BE2C (cell line): ENCODE results near the gene TEX50.
"Not testable (repeated sequence)": the region's sequence is repeated elsewhere in the genome, so short reads cannot be mapped to it uniquely, and the experiment has no call there.

ENCODE experiments used
- DNase-seq: peaks from one replicate; pipeline ENCODE4 v3.0.0-alpha.2; 2020
- H3K27me3 ChIP-seq: fragments of 250-450 bp; sonication (Bioruptor Pico); 2 replicates; pipeline ENCODE4 v1.5.1; 2020; ENCODE audit warnings: mild to moderate bottlenecking
- H3K36me3 ChIP-seq: fragments of 250-450 bp; sonication (Bioruptor Pico); 2 replicates; pipeline ENCODE4 v1.5.1; 2020; ENCODE audit warnings: mild to moderate bottlenecking
- H3K4me1 ChIP-seq: fragments of 250-450 bp; sonication (Bioruptor Pico); 2 replicates; pipeline ENCODE4 v1.5.1; 2020
- H3K4me3 ChIP-seq: 2 replicates; pipeline ENCODE4 v1.5.1; 2011; ENCODE audit warnings: low read depth, low read length
- H3K9me3 ChIP-seq: fragments of 250-450 bp; sonication (Bioruptor Pico); 2 replicates; pipeline ENCODE4 v1.5.1; 2020
- CTCF ChIP-seq: IDR thresholded peaks from 2 replicates; pipeline ENCODE4 v1.5.1; 2012; ENCODE audit warnings: mild to moderate bottlenecking, low read depth, low read length

The TEX50 gene

DNA sequence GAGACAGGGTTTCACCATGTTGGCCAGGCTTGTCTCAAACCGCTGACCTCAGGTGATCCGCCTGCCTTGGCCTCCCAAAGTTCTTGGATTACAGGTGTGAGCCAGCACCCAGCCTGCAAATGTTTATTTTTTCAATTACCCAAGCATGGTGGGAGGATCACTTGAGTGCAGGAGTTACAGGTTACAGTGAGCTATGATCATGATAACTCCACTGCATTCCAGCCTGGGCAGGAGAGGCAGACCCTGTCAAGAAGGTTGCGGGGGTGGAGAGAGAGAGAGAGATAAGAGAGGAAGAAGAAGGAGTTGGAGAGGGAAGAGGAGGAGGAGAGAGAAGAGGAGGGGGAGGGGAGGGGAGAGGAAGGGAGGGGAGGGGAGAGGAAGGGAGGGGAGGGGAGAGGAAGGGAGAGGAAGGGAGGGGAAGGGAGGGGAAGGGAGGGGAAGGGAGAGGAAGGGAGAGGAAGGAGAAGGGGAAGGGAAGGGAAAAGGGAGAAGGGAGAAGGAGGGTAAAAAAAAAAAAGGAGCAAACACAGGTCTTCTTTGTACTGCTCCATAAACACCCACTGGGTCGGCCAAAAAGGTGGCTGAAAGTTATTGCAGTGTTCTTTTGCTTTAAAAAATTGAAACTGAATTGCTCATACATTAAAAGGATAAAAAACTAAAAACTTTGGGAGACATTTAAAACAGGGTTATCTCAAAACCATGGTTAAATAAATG is 26.5 kb upstream of the TEX50 start:
- H3K36me3 ChIP-seq, result no peaks in the 10 kb centered on the region
- no peak for DNase-seq
- no peak for TF ChIP-seq CTCF
- H3K4me3 ChIP-seq, result no peak overlapping the region
- no peaks in the 10 kb centered on the region for H3K4me1 ChIP-seq
- no peaks in the 10 kb centered on the region for H3K9me3 ChIP-seq
- peaks cover 5% of the 10 kb centered on the region; the same call in 1 of the 2 replicates for H3K27me3 ChIP-seq

GRCh38 chr1:173613086-173613485 is 22.1 kb upstream of the TEX50 start:
- not testable (repeated sequence) for DNase-seq, H3K4me3 ChIP-seq, H3K4me1 ChIP-seq, H3K27me3 ChIP-seq, H3K36me3 ChIP-seq, H3K9me3 ChIP-seq

DNA sequence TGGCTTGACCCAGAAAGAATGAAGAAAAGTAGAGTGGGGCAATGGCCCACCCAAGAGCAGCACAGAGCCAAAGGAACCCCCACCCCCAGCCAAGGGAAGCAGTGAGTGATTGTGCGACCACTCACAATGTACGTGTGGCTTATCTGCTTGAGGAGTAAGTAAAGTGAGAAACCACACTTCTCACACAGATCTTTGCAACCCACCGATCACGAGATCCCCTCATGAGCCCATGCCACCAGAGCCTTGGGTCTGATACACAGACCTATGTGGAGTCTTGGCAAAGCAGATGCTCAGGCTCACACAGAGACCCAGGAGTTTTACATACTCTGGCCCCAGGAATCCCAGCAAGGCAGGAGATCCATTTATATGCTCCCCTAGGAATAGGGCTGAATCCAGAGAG is 18.3 kb upstream of the TEX50 start:
- Histone ChIP-seq H3K27me3 (no peaks in the 10 kb centered on the region), H3K4me3 (no peak overlapping the region), H3K9me3 (no peaks in the 10 kb centered on the region), H3K36me3 (no peaks in the 10 kb centered on the region), H3K4me1 (no peaks in the 10 kb centered on the region)
- TF ChIP-seq CTCF, result no peak
- DNase-seq, result no peak

- H3K27me3 ChIP-seq, result no peaks in the 10 kb centered on the region
- no peak overlapping the region for H3K4me3 ChIP-seq
- no peak for DNase-seq
- TF ChIP-seq CTCF, result no peak
- H3K4me1 ChIP-seq, result no peaks in the 10 kb centered on the region
- no peaks in the 10 kb centered on the region for H3K36me3 ChIP-seq
- no peaks in the 10 kb centered on the region for H3K9me3 ChIP-seq
Observed at GRCh38 chr1:173627269-173627668, 7.9 kb upstream of the TEX50 start.

- no peak for TF ChIP-seq CTCF
- Histone ChIP-seq H3K36me3 (no peaks in the 10 kb centered on the region), H3K4me3 (no peak overlapping the region), H3K4me1 (no peaks in the 10 kb centered on the region), H3K27me3 (no peaks in the 10 kb centered on the region), H3K9me3 (no peaks in the 10 kb centered on the region)
- DNase-seq, result no peak
Observed at GRCh38 chr1:173628888-173629287, 6.2 kb upstream of the TEX50 start.

GRCh38 chr1:173637236-173638042 is 2.3 kb downstream of the TEX50 start:
- not testable (repeated sequence) for H3K4me1 ChIP-seq, H3K36me3 ChIP-seq, DNase-seq, H3K9me3 ChIP-seq, H3K4me3 ChIP-seq, H3K27me3 ChIP-seq
